Endometrial microvascular endothelial cells (primary cell): Measurements from ENCODE around the gene CGB1. TPM values are rescaled to one million over a fixed set of nuclear protein-coding genes. Genes with fewer than 3 reads are reported as not detected.
"Not testable (repeated sequence)": the region's sequence is repeated elsewhere in the genome, so short reads cannot be mapped to it uniquely, and the experiment has no call there.

Source experiments
- in situ Hi-C: cut with HindIII; loops from 2 replicates; pipeline ENCODE4 v1.10.0; 2017; ENCODE audit warnings: low sequenced_read_pairs, low pct_unique_long_range_greater_than_20kb; ENCODE audit errors: inconsistent ontology term
- total RNA-seq: library from RNA; depleted of rRNA; stranded (reverse); fragments of >200 nt; gene quantifications from one replicate; pipeline ENCODE4 v1.2.3, GENCODE V29; 2015; ENCODE audit errors: inconsistent ontology term

Gene CGB1
- total RNA-seq, 1 donor from 2014 or later, result not detected

DNA sequence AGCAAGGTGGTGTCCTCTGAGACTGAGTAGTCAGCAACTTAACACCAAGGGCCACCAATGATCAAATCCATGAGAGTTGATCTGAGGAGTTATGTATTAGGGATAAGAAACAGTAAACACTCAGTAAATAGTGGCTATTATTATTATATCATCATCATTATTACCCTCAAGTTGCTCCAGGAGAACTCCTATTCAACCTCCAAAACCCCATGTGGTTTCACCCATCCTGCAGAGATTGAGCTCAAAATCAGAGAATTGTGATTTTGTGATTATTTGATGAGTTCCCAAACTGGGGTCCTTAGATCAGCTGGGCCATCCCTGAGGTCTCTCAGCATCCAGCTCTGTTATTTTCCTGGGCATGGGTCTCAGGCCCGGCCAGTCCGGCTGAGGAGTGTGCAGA lies 24.3 kb upstream of the CGB1 start:
- in situ Hi-C loops, result no loop called here

DNA sequence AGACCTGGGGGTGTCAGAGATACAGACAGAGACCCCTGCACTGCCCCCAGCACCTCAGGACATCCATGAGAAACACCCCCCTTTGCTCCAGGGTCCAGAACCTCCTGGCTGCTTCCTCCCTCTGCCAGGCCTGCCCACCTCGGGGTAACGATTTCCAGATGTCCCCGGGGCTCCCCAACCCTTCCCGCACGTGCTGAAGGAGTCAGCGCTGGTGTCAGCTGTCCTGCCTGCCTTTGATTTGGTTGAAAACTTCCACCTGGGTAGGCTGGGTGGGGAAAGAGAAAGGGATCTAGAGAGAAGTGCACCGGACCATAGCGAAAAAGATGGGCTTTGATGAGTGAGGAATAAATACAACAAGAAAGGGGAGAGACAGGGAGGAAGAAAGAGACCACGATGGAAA lies 22.4 kb upstream of the CGB1 start:
- in situ Hi-C loops, result no loop called here

DNA sequence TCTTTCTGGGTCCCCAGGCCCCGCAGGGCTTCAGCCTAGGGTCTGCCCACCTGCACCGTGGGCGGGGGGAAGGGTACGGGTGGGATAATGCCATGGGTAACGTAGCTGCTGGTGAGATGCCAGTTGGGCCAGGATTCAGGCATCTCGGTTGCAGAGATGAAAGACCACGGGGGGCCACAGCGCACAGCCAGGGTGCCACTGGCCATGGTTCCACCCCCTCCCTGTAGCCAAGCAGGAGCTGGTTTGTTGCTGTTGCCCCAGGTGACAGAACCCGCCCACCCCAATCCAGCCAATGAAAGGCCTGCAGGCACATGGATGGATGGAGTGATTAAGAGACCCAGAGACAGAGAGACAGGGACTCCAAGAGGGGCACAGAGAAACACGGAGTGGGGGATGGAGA lies 21.9 kb upstream of the CGB1 start:
- in situ Hi-C loops, result no loop called here

DNA sequence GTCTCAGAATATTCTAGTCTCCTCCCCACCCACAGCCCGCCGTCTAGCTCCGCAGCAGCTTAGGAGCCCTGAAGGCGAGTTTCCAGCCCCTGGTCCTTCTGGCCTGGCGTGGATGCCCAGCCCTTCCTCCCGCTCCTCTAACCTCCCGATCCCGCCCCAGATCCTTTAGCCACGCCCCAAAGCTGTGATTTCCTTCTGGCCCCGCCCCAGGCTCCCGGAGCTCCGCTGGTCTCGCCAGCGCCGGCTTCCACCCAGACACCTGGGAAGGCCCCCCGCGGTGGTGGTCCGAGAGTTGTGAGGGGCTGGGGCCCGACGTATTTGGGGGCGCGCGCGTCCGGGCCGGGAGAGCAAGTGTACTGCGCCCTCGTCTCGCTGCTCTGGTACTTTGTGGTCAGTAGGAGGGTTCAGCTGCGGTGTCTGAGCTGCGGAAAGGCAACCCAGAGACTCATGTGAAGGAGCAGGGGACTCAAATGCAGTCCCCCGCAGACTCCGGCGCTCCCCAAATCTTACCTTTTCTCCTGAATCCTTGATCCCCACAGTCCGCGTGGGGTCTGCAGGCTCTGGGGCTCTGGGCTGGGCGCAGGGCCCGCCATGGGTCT lies 21.0 kb upstream of the CGB1 start, which contains the start of gene CGB7:
TSS of gene CGB7 (minus strand) at position 114 of the 599 bp plus-strand sequence. CDS start 2,374 bp downstream, outside the sequence.
- in situ Hi-C loops, result no loop called here

DNA sequence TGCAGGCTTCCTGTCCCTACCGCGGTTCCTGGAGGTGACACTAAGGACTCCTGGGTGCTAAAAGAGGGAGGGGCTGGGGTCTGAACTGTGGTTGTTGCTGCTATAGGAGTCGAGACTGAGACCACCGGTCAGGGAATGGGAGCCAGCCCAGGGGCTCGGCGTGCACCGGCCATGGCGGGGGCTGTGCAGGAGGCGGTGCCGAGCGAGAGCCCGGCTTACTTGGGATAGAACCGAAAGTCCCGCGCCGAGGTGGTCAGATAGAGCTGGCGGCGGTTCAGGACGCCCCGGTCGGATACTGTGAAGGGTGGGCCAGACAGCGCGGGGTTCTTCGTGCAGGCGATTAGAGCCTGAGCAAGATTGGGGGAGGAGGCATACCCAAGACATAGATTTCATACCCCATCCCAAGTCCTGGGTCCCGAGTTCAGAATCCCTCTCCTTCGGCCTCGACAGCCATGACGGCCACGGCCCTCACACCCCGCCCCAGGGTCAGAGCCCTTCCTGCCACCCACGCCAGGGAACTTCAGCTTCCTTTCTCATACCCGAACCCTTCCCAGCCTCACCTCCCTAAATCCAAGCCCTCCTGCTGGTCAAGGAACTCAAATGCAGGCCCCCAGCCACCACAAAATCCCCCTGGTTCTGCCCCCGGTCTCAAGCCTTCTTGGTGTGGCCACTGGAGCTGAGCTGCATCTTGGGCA lies 20.4 kb upstream of the CGB1 start:
- in situ Hi-C loops, result not testable (repeated sequence)

DNA sequence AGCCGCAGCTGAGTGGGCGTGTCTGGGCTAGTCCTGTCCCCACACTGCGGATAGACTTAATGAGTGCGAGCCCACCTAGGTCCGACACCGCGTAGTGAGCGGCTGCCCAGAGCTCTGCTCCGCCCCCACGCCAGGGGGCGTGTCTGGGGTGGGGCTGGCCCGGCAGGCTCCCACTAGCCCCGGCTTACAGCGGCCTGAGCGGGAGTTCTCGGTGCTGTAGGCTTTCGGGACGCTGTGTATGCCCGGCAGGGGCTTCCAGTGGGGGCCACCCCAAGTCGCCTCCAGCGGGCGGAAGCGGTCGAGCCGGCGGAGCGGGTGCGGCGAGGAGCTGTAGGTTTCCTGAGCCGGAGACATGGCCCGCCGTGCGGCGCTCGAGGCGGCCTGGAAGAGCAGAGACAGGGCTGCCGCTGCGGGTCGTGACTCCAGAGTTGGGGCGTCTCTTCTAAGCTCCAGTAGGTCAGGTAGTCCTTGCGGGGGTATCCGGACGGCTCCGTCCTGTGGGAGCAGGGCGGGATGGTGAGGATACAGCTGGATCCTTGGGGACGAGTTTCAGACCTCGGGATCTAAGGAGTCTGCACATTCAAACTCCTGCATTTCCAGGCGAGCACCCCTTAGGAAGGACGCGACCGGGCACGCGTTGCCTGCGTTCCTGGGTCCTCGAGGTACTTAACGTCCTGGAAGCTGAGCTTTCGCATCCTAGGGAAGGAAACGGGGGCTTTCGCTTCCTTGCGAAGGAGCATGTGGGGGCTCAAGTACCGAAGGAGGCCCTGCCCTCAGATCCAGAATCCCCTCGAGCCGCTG lies 19.6 kb upstream of the CGB1 start:
- in situ Hi-C loops, result no loop called here

DNA sequence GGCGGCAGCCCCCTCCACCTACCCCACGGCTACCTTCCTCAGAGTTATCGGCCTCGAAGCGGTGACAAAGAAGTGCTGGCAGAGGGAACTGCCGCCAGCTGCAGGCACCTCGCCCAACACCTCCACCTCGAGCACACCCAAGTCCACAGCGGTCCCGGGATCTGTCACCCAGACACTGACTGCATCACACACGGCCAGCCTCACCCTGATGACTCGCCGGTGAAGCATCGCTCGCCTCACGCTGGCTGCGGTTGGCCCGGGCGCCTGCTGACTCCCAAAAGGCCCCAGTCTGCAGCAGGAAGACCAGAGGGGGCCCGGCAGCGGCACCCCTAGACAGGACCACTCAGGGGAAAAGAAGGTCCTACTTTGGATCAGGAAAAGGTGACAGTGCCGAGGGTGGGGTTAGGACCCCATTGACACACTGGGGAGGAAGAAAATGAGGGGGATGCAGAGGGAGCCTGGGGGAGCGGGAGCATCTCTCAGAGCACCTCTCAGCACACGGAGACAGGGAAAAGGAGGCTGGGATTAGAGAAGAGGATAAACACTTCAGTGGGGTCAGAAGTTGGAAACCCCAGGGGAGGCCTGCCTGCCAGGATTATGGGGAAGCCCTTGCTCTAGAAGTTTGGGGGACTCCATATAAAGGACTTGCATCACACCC lies 13.8 kb upstream of the CGB1 start:
- in situ Hi-C loops, result not testable (repeated sequence)

DNA sequence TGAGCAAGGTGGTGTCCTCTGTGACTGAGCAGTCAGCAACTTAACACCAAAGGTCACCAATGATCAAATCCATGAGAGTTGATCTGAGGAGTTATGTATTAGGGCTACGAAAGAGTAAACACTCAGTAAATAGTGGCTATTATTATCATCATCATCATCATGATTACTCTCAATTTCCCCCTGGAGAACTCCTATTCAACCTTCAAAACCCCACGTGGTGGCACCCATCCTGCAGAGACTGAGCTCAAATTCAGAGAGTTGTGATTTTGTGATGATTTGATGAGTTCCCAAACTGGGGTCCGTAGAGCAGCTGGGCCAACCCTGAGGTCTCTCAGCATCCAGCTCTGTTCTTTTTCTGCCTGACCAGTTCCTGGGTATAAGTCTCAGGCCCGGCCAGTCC lies 13.1 kb upstream of the CGB1 start:
- in situ Hi-C loops, result not testable (repeated sequence)

DNA sequence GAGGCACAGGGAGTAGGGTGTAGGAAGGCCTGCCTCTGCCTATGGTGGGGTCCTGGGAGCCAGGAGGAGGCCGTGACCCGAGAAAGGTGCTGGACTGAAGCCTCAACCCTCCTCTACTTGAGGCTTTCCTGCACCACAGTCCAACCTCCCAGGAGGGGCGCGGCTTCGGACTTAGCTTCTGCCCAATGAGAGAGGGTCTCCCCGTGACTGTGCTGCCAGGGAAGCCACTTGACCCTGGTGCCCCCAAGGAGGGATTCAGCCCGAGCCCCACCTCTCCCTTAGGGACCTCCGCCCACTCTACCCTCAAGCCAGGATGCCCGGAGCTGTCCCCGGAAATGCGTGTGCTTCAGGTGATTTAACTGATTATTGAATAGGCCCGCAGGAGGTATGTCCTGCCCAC lies 12.3 kb upstream of the CGB1 start, which contains the start of gene CGB8:
TSS of gene CGB8 (minus strand) at position 101 of the 400 bp plus-strand sequence. CDS start 372 bp downstream, outside the sequence.
- in situ Hi-C loops, result not testable (repeated sequence)

DNA sequence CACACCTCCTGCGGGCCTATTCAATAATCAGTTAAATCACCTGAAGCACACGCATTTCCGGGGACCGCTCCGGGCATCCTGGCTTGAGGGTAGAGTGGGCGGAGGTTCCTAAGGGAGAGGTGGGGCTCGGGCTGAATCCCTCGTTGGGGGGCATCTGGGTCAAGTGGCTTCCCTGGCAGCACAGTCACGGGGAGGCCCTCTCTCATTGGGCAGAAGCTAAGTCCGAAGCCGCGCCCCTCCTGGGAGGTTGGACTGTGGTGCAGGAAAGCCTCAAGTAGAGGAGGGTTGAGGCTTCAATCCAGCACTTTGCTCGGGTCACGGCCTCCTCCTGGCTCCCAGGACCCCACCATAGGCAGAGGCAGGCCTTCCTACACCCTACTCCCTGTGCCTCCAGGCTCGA lies 6.9 kb upstream of the CGB1 start, which contains the start of gene CGB5:
TSS of gene CGB5 (plus strand) at position 301 of the 400 bp plus-strand sequence. CDS start 362 bp downstream, outside the sequence.
- in situ Hi-C loops, result not testable (repeated sequence)

DNA sequence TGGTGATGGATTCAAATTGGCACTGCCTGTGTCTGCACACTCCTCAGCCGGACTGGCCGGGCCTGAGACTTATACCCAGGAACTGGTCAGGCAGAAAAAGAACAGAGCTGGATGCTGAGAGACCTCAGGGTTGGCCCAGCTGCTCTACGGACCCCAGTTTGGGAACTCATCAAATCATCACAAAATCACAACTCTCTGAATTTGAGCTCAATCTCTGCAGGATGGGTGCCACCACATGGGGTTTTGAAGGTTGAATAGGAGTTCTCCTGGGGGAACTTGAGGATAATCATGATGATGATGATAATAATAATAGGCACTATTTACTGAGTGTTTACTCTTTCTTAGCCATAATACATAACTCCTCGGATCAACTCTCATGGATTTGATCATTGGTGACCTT lies 6.0 kb upstream of the CGB1 start:
- in situ Hi-C loops, result not testable (repeated sequence)

DNA sequence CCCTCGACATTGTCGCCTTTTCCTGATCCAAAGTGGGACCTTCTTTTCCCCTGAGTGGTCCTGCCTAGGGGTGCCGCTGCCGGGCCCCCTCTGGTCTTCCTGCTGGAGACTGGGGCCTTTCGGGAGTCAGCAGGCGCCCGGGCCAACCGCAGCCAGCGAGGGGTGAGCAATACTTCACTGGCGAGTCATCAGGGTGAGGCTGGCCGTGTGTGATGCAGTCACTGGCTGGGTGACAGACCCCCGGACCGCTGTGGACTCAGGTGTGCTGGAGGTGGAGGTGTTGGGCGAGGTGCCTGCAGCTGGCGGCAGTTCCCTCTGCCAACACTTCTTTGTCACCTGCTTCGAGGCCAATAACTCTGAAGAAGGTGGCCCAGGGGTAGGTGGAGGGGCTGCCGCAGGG lies 5.5 kb upstream of the CGB1 start:
- in situ Hi-C loops, result no loop called here

DNA sequence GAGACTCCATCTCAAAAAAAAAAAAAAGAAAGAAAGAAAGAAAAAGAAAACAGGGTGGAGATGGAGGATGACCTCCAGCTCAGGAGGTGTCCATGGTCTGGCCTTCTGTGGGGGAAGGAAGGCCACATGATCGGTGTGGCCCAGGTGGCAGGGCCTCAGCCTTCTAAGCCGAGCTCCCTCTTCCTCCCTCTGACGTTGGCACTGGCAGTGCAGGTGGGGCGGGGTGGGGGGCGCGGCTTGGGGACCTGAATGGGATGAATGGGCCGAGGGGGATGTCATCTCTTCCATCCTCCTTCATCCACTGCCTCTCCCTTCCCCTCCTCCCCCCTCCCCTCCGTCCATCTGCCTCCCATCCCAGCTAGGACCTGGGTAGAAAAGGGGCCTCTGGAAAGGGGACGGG lies 3.0 kb upstream of the CGB1 start:
- in situ Hi-C loops, result not testable (repeated sequence)

DNA sequence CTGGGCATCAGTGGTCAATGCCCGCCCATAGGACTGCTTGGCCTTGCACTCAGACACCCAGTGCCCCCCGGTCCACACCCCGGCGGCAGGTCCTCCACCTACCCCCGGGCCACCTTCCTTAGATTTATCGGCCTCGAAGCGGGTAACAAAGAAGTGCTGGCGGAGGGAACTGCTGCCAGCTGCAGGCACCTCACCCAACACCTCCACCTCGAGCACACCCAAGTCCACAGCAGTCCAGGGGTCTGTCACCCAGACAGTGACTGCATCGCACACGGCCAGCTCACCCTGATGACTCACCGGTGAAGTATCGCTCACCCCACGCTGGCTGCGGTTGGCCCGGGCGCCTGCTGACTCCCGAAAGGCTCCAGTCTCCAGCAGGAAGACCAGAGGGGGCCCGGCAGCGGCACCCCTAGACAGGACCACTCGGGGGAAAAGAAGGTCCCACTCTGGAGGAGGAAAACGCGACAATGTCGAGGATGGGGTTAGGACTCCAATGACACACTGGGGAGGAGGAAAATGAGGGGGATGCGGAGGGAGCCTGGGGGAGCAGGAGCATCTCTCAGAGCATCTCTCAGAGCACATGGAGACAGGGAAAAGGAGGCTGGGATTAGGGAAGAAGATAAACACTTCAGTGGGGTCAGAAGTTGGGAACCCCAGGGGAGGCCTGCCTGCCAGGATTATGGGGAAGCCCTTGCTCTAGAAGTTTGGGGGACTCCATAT lies 2.0 kb upstream of the CGB1 start:
- in situ Hi-C loops, result not testable (repeated sequence)

DNA sequence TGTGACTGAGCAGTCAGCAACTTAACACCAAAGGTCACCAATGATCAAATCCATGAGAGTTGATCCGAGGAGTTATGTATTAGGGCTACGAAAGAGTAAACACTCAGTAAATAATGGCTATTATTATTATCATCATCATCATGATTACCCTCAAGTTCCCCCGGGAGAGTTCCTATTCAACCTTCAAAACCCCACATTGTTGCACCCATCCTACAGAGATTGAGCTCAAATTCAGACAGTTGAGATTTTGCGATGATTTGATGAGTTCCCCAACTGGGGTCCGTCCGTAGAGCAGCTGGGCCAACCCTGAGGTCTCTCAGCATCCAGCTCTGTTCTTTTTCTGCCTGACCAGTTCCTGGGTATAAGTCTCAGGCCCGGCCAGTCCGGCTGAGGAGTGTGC lies 1.4 kb upstream of the CGB1 start:
- in situ Hi-C loops, result not testable (repeated sequence)

DNA sequence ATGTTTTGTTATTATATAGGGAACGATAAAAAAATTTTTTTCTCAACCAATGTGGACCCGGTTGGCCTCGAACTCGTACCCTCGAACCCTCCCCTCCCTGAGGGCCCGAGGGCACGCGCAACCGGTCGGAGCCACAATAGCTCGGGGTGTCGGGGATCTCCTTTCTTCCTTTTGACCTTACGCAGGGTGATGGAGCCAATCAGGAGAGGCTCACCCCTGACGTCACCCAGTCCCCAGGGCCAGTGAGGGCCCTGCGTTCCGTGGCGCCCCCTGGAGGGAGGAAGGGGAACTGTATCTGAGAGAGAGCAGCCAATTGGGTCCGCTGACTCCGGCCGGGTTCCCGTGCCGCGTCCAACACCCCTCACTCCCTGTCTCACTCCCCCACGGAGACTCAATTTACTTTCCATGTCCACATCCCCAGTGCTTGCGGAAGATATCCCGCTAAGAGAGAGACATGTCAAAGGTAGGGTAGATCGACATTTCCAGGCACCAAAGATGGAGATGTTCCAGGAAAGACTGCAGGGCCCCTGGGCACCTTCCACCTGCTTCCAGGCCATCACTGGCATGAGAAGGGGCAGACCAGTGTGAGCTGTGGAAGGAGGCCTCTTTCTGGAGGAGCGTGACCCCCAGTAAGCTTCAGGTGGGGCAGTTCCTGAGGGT lies 4.9 kb downstream of the CGB1 start, which contains the start of gene CGB2:
TSS of gene CGB2 (plus strand) at position 249 of the 660 bp plus-strand sequence. CDS start at position 455, 206 bp downstream.
- in situ Hi-C loops, result not testable (repeated sequence)

DNA sequence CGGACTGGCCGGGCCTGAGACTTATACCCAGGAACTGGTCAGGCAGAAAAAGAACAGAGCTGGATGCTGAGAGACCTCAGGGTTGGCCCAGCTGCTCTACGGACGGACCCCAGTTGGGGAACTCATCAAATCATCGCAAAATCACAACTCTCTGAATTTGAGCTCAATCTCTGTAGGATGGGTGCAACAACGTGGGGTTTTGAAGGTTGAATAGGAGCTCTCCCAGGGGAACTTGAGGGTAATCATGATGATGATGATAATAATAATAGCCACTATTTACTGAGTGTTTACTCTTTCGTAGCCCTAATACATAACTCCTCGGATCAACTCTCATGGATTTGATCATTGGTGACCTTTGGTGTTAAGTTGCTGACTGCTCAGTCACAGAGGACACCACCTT lies 6.4 kb downstream of the CGB1 start:
- in situ Hi-C loops, result not testable (repeated sequence)

DNA sequence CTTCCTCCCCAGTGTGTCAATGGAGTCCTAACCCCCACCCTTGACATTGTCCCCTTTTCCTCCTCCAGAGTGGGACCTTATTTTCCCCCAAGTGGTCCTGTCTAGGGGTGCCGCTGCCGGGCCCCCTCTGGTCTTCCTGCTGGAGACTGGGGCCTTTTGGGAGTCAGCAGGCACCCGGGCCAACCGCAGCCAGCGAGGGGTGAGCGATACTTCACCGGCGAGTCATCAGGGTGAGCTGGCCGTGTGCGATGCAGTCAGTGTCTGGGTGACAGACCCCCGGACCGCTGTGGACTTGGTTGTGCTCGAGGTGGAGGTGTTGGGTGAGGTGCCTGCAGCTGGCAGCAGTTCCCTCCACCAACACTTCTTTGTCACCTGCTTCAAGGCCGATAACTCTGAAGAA lies 6.9 kb downstream of the CGB1 start:
- in situ Hi-C loops, result not testable (repeated sequence)
